HG02642 (cell line): ENCODE results near the gene AIF1.
A peak's percentile ranks its signal among the peaks of the same experiment; 100 is the strongest.

Source experiments
- ATAC-seq: cut with Tn5 transposase; IDR thresholded peaks from one replicate; pipeline ENCODE4 v1.9.1; 2021; ENCODE audit warnings: mild to moderate bottlenecking; ENCODE audit not compliant: unreplicated experiment, poor library complexity

AIF1 gene

DNA sequence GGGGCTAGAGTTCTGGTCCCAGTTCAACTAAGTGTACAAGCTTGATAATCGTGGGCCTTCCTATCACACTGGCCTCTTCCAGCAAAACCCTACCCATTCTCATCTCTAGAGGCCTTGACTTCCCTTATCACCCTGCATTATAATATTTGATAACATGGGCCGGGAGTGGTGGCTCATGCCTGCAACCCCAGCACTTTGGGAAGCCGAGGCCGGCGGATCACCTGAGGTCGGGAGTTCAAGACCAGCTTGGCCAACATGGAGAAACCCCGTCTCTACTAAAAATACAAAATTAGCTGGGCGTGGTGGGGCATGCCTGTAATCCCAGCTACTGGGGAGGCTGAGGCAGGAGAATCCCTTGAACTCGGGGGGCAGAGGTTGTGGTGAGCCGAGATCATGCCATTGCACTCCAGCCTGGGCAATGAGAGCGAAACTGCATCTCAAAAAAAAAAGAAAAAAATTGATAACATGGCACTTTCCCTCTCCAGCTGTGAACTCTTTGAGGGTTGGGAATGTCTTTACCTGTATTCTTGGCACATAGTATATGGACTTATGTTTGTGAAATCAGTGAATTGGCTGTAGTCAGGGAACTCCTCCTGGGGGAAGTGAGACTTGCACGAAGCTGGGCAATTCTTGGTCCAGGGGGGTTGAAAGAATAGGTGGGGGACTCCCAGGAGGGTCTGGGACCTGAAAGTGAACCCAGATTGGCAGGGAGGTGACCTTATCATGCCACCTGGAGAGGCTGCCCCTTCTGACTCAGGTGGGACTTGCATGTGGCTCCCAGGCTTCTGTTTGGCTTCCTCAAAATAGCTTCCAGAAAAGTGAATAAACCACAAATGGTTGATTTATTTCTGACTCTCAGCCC, 46.5 kb downstream of the AIF1 start:
- ATAC-seq = no peak

DNA sequence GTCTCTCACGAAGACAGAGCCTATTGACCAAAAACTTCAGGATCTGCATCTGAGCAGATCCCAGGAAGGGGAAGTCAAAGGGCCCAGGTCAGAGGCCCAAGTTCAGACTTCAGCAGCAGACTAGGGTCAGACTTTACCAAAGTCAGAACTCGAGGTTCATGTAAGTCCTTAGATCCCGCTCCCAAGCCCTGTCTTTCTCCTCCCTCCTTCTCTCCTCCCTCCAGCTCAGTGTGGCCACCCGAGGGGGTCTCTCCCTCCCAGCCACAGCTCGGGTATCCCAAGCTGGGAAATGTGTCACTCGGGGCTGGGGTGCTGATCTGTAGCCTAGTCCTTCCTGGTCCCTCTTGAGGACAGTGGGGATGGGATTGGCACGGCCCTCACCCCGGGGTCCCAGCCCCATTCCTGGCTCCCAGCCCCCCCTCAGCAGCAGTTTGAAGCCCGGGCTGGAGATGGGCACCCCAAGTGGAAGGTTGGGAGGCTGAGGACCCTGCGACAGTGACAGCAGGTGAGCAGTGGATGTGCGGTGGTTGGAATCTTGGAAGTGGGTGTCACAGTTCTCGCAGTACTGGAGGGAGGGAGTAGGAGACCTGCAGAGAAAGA, 47.2 kb downstream of the AIF1 start:
- ATAC-seq = no peak

DNA sequence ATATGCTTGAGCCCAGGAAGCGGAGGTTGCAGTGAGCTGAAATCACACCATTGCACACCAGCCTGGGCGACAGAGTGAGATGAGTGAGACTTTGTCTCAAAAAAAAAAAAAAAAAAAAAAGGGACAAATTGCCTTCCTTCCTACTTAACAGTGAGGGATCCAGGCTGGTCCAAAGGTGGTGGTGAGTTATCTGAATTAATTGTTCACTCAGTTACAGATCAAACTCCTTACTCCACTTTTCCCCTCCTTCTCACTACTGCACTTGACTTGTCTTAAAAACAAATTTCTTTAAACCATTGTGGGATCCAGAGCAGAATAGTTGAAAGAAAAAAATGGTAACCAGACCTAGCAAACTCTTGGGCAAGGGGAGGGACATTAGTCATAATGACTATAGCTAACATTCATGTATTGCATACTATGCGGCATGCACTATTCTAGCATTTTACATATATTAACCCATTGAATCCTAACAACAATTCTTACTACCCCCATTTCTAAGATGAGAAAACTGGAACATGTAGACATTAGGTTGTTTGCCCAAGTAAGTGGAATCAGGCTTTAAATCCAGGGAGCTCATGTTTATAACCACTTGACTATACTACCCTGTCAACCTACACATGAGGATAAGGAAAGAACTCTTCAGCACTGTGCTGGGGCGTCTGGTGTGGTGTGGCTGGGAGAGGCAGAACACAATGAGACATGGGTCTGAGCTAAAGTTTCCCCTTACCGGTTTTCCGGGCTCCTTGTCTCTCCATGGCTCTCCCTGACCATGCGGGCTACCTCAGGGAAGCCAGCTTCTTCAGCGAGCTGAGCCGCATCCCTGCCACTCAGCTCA, 48.3 kb downstream of the AIF1 start:
- ATAC-seq = no peak

DNA sequence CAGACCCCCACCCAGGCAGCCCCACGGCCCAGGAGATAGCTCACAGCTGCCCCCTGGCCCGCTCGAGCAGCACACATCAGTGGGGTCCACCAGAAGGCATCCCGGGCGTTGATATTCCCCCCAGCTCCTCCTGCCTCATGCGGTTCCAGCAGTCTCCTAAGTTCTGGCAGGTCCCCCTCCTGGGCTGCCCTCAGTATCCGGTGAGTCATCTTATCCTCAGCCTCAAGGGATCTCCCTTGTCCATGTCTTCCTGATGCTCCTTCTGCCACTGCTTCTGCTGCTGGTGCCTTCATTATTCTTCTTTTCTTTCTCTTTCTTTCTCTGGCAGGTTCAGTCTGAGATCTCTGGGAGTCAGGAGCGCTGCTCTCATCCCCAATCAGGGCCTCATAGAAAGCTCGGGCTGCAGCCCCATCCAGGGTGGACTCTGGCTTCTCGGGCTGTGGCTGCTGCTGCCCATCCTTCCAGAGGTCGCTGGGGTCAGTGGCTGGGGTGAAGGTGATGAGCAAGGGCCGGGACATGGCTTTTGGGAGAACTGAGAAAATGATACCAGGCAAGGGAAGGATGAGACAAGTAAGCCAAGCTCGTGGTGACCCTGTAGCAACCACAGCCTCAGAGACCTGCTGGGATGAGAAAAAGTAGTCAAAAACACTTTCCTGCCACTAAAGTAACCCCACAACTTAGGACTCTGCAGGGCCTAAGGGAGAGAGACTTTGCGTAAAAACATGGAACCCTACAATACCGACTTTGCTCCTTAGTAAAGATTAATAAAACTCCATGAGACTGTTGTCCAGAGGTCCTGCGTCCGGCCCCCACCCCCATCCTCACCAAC, 49.1 kb downstream of the AIF1 start:
- no peak for ATAC-seq

DNA sequence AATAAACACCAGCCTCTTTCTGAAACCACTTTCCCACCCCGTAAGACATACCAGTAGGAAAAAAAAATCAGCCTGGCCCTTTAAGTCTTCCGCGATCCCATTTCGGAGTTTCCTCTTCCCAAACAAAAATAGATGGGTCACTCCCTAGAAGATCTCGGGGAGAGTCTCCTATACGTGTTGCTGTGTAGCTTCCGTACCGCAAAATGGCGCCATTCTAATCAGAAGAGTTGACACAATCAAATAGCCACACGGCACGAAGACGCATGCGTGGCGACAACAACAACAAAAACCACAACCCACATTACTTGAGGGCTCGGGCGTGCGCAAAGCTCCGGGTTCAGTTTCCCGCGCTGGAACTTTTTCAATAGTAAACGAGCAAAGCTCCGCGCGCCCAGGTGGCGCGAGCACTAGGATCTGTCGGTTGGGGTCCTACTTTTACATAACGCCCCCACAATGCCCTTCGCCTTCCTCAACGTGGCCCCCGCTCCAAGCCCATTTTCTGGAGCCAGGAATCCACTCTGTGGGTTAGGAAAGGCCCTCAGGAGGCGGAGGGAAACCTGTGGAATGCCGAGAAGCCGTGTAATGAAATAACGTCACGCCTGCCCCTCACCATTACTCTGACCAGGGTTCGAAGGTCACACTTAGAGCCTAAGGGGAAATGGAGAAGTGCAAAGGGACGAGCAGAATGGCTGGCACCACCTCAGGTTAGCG, 49.9 kb downstream of the AIF1 start, which contains the start of gene GPANK1:
Gene GPANK1, minus strand, starts transcription at position 208 of the 711 bp plus-strand sequence. CDS start 519 bp downstream, outside the sequence.
- peak; percentile 34 for ATAC-seq

DNA sequence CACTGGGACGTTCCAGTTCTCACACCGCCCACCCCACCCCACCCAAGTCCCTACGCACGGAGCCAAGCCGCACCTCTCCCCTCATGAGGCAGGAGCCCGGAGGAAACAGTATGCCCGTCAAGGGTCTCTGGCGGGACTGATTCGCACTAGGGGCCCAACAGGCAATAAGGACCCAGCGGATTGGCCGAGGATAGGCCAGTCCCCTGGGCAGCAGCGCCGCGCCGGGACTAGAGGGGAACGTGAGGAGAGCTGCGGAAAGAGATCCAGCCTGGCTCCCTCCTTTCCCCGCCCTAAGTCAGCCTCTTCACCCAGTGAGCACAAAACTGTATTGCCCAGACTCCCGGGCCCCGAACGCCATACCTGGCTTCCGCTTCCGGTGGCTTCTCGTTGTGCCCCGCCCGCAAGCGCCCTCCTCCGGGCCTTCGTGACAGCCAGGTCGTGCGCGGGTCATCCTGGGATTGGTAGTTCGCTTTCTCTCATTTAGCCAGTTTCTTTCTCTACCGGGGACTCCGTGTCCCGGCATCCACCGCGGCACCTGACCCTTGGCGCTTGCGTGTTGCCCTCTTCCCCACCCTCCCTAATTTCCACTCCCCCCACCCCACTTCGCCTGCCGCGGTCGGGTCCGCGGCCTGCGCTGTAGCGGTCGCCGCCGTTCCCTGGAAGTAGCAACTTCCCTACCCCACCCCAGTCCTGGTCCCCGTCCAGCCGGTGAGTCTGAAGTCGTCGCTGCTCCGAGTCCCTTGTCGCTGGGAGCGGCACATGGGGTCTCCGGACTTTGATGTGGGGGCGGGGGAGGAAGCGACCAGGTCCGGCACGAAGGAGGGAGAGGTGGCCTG, 50.7 kb downstream of the AIF1 start, which contains the start of gene CSNK2B:
Gene CSNK2B, plus strand, starts transcription at position 580 of the 836 bp plus-strand sequence. CDS start 752 bp downstream, outside the sequence.
- ATAC-seq = peak; percentile 81

DNA sequence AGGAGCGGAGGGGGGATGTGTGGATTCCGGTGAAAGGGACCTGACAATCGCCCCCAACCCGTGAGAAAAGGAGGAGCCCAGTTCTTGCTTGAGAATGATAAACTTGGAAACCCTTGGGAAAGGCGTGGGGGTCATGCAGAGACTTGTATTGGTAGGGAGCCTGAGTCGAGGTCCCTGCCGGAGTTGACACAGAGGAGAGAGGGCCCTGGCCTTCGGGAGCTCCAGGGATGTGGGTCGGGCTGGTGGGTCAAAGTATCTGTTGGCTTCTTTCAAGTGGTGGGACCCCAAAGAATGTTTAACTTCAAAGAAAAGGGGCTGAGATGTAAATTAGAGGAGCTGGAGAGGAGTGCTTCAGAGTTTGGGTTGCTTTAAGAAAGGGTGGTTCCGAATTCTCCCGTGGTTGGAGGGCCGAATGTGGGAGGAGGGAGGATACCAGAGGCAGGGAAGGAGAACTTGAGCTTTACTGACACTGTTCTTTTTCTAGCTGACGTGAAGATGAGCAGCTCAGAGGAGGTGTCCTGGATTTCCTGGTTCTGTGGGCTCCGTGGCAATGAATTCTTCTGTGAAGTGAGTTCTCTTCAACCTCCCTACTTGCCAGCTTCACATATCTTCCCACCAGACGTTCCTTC, 51.4 kb downstream of the AIF1 start:
- no peak for ATAC-seq
